HG02759 (cell line): ENCODE results near the gene GADL1.

Experiments used
- ATAC-seq: cut with Tn5 transposase; IDR thresholded peaks from one replicate; pipeline ENCODE4 v1.9.1; 2021; ENCODE audit warnings: mild to moderate bottlenecking, moderate library complexity; ENCODE audit not compliant: unreplicated experiment

The GADL1 gene, protein sequence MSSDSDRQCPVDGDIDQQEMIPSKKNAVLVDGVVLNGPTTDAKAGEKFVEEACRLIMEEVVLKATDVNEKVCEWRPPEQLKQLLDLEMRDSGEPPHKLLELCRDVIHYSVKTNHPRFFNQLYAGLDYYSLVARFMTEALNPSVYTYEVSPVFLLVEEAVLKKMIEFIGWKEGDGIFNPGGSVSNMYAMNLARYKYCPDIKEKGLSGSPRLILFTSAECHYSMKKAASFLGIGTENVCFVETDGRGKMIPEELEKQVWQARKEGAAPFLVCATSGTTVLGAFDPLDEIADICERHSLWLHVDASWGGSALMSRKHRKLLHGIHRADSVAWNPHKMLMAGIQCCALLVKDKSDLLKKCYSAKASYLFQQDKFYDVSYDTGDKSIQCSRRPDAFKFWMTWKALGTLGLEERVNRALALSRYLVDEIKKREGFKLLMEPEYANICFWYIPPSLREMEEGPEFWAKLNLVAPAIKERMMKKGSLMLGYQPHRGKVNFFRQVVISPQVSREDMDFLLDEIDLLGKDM

DNA sequence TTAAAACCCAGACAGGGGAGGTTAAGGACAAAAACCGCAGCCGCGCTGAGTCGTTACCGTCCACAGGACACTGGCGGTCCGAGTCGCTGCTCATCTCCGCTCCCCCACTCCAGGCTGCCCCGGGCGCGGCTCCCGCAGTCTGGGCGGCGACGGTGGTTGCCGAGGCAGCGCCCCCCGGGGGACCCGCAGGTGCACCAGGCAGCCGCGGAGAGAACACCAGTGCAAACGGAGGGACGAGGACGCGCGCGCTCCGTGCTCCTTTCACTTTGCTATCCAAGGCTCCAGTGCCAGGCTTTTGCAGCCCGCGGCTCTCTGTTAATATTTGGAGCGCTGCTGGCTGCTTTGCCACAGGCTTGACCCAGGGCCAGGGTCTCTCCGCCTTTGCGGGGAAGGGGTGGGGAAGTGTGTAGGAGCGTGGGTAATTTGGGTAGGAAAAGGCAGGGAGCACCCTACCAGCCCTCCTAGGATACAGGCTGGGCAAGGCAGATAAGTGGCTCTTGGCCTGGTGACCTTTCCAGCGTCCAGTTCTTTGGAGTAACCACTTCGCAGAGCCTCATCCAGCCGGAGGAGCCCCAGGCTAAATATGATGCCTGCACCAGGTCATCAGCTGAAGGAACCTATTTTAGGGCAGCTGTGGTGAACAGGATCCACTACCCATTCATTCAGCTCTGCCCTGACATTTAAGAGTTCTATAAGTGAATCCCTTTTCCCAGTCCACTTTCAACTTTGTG lies at the start of gene GADL1:
Gene GADL1, minus strand, starts transcription at position 141 of the 731 bp plus-strand sequence. Its CDS starts 47 bp downstream, at position 94.
- ATAC-seq, result no peak

DNA sequence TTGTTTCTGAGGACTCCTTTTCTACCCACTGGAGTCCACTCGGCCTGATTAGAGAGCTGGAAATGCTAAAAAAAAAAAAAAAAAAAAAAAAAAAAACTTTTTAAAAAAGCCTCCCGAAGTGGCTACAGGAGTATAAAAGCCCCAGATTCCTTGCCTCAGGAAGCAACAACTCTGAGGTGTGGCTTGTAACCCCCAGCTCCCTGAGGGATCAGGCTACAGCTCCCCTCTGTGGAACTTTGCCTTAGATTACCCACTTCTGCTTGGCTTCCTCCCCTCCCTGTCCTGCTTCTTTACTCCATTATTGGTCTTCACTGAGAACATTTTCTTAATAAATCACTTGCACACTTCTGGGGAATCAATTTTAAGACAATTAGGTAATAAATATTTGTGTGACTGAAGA lies 49.7 kb upstream of the GADL1 start:
- no peak for ATAC-seq

DNA sequence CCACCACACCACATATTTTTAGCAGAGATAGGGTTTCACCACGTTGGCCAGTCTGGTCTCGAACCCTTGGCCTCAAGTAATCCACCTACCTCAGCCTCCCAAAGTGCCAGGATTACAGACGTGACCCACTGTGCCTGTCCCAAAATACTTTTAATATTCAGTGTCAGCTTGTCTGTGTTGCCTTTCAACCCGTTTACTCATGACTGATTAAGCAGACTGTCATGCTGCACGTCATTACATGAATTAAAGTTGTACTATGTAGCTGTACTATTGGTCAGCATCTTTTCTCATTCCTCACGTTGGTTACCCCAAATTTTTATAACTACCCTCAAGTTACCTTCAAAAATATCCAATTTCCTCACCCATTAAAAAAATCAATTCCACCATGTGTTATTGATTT lies 48.7 kb upstream of the GADL1 start:
- ATAC-seq, result no peak

DNA sequence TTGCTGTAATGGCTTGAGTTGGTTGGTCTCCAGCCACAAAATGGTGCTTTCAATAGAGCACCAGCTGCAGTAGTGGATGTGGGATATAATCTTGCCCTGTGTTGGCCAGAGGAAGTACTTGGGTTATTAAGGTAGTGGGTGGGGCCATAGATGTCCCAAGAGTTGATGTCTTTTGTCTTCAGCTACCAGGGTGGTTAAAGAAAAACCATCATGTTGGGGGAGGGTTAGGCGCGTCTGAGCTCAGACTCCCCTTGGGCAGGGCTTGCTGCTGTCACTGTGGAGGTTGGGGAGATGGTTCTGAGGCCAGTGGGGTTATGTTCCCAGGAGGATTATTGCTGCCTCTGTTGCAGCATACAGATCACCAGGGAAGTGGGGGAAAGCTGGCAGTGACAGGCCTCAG lies 46.9 kb upstream of the GADL1 start:
- ATAC-seq, result no peak

DNA sequence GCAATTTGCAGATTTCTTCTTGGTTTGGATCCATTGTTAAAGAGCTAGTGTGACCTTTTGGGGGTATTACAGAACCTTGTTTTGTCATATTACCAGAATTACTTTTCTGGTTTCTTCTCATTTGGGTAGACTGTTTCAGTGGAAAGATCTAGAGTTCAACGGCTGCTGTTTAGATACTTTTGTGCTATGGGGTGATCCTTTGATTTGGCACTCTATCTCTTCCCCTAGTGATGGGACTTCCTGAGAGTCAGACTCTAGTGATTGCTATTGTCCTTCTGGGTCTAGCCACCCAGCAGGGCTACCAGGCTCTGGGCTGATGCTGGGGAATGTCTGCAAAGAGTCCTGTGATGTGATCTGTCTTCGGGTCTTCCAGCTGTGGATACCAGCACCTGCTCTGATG lies 46.3 kb upstream of the GADL1 start:
- ATAC-seq, result no peak

DNA sequence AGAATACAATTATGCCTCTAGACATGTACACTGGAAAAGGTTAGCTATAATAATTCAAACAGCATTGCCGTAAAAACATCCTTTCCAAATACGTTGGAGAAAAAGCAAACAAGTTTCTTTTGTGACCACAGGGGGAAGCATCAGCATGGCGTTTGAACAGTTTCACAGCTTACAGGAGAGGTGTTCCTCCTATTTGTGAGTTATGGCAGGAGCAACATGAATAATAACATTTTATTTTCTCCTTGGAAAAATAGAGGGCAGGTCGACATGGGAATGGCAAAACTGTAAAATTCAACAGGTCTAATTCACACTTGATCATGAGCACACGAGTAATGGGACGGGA lies 39.7 kb upstream of the GADL1 start:
- ATAC-seq, result no peak

DNA sequence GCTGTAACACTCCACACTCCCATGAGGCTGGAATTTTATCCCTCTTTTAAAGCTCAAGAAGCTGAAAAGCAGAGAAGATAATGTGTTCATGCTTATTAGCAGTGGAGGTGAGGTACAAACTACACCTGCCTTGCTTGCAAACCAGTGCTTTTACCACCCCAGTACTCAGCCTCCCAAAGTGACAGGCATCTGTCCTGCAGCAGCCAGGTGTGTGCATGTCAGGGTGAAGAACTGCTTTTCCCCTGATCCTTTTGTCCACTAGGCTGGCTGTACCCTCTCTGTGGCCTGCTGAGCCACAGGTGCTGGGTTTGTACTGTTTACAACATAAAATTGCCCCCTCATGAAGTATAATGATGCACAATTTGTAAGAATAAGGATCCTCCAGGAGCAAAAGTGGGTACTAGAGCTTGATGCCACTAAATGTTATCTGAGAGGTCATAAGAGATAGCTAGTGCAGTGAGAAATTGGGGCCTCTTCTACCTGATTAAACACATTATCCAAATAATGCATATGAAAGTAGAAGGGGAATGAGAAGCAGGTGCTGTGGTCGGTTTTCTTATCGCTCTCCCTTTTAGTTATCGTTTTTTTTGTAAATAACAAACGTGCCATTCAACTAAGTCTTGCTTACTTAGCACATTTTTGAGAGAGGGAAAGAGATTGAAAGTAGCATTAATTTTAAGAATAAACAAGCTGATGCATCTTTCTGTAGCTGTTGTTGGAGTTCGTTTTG lies 39.2 kb upstream of the GADL1 start:
- ATAC-seq, result no peak

DNA sequence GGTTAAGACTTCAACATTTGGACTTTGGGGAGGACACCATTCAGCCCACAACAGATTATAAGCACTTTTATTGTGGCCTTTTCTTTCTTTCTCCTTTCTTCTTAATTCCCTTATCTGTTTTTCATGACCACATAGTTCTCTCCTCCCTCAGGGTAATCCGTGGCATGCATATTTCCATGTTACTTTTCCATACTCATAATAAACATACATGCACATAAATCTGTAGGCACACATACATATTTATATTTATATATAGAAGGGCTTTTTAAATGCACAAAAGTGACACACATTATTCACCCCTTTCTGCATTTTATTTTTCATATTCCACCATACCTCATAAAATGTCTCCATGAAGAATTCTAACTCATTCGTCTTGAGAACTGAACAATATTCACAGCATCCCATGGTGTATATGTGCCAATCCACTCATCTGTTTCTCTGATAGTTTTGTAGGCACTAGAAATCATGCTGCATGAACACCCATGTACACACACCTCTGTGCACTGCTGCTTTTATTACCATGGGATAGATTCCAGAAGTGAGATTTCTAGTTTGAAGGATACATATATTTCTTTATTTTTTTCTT lies 38.1 kb upstream of the GADL1 start:
- ATAC-seq, result no peak

DNA sequence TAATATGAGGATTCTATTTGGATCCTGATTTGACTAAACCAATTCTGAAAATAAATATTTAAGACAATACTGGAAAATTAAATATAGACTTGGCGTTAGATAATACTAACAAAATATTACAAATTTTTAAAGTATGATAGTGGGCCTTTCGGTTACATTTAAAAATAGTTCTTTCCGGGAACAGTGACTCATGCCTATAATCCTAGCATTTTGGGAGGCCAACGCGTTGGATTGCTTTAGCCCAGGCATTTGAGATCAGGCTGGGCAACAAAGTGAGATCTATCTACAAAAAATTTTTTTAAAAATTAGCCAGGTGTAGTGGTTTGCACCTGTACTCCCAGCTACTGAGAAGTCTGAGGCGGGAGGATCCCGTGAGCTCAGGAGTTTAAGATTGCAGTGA lies 30.3 kb upstream of the GADL1 start:
- no peak for ATAC-seq

DNA sequence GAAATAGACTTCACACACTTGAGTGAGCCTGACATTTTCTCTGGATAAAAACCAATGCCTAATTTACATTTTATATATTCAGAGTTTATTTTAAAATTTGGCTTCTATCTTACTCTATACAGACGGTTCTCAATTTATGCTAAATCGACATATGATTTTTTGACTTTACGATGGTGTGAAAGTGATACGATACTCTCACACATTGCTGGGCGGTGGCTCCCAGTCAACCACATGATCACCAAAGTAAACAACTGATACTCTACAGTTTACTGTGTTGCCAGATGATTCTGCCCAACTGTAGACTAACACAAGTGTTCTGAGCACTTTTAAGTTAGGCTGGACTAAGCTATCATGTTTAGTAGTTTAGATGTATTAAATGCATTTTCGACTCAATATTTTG lies 25.1 kb upstream of the GADL1 start:
- no peak for ATAC-seq

DNA sequence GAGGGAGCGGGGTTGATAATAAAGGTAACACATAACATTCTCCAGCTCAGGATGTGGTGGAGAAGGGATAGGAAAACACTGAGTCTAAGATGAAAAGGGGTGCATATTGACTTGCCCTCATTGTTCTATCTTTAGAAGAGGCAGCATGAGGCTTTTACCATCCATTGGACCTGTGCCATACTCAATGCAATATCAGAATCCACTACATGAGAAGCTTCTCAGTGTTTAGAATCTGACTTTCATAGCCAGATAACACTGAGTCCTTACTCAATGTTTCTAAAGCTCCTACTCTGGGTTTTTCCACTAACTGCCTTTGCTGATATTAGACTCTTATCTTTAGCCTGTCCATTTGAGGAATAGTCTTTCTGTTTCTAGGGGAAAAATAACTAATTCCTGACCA lies 24.3 kb upstream of the GADL1 start:
- no peak for ATAC-seq

DNA sequence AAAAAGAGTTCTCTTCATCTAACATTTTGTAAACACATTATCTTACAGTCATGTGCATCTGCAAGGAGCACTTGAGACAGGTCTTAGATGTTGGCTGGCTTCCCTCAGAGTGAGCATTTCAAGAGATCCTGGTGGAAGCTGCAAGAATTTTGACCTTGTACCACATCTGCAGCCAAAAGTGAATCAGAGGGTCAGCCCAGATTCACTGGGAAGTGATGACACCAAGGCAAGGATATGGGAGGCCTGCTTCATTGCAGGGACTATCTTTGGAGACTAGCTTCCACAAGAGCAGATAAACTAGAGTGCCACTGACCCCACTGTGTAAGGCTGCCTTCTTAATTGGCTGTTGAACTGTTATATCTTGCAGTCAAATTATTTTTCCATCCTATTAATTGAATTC lies 21.3 kb upstream of the GADL1 start:
- ATAC-seq, result no peak

DNA sequence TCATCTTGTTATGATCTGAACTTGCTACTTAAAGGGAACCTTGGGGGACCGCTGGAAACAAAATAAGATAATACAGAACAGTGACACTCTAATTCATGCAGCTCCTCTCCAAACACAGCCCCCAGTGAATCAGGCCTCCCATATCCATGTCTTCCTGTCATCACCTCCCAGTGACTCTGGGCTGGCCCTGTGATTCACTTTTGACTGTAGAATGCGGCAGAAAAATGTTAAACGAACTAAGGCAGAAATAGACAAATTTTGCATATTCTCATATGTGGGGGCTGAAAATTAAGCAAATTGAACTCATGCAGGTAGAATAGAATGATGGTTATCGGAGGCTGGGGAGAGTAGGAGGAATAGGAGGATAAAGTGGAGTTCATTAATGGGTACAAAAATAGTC lies 20.2 kb upstream of the GADL1 start:
- no peak for ATAC-seq

DNA sequence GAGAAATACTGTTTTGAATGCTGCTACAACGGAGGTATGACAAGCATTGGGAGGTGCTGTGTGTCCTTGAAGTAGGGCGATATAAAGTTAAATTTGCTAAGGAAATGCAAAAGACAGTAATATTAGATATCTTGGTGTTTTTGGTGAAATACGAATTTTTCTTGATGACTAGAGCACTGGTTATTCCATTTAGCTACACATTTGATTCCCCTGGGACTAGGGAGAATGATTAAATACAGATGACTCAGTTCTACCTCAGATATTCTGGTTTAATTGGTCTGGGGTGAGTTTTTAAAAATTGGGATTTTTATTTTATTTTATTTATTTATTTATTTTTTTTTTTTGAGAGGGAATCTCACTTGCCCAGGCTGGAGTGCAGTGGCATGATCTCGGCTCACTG lies 18.7 kb upstream of the GADL1 start:
- ATAC-seq, result no peak

DNA sequence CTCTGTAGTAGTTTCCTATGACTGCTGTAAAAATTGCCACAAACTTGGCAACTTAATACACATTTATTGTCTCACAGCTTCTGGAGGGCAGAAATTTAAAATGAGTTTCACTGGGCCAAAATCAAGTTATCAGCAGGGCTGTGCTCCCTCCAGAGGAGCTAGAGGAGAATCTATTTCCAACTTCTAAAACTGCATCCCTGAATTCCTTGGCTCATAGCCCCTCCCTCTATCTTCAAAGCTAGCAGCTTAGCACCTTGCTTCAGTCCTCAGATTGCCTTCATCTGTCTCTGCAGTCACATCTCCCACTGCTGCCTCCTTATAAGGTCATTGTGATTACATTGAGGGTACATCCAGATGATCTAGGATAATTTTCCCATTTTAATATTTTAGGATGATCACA lies 17.8 kb upstream of the GADL1 start:
- no peak for ATAC-seq

DNA sequence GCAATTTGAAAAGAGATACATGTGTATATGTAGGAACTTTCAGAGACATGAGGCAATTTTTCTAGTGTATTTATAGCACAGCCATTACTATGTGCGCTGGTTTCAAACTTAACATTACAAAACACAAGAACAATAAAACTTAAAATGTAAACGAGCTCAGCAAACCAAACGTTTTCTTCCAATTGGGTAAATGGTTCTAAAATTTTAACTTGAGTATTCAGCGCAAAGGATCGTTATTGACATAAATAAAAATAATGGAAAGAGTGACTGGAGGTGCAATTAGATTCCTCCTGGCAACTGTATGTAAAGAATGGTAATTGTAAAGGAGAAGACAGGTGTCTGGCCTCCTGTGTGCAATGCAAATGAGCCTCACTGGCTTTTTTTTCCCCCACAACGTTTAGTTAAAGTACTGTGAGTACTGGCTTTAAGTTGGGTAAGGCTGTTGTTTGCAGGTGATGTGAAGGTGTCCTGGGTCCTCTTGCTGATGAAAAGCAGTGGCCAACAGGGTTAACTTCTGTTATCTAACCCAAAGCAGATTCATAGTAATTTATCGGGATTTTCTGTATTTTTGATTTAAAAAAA lies 14.1 kb upstream of the GADL1 start:
- no peak for ATAC-seq

DNA sequence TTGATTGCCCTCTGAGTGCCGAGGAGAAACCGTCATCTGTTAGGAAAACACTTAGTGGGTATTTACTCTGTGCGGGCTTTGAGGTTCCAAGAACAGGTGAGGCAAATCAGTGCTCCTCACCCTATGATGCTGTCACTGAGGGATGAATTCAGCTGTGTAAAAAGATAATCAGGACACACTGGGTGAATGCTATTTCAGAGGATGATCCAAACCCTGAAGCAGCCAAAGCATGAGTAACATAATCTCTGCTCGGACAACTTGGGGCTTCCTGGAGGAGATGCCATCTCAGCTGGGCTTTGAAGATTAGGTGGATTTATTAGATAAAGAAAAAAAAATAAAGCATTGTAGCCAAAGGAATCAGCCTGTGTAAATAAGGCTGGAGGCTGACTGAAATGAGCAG lies 10.5 kb upstream of the GADL1 start:
- no peak for ATAC-seq

DNA sequence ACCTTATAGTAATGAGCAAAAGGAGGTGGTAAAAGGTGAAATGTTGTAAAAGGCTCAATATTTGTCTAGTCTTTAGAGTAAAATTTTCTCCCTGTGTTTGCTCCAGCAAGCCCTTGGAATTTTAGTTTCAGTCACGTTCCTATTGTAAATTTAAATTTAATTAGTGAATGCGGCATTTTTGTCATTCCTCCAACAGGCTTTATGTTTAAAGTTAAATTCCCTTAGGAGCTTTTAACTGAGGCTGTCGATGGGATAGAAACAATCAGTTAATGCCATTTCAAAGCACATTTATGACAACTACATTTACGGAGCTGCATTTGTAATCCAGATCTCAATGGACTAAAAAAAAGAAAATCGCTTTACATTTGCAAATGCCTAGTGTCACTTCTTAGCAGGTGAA lies 868 bp upstream of the GADL1 start:
- no peak for ATAC-seq

DNA sequence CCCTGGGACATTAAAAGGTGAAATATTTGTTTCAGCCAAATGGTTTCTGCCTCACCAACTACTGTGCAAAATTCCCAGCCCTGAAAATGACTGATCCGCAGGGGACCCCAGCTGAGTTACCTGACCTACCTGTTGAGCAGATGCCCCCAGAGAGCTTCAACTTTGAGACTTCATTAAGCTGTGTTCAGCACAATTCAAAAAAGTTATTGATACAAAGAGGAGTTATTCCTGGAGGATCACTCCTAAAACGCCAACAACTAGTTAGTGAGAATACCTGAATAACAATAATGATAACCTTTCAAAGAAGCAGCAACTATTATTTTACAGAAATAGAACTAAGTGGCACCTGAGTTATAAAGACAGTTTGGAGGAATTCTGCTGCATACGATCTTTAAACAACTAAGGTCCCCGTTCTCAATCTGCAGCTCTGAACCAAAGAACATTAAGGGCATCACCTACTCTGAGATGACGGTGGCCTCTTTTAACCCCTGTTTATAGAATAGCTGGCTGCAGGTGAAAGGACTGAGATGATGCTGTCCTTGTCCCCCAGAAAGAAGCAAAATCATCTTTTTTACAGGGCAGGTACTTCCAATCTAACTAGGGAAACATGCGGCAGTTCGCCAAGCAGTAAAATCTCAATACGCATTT lies 659 bp downstream of the GADL1 start:
- no peak for ATAC-seq

DNA sequence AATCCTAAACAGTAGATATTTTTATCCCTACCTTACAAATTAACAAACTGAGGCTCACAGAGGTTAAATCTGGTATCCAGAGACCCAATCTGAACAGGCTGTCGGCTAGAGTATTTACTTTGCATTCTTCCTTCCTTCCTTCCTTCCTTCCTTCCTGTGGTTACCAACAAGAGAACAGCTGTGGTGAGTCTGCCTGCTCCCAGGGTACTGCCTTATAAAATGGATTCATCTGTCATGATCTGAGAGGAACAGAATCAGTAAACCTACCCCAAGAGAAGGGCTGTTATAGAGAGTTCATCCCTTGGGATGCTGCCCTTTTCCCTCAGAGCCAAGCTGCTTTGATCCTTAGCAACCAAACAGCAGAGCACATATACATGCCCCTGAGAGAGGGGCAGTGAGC lies 3.6 kb downstream of the GADL1 start:
- ATAC-seq, result no peak
